Activated CD8-positive, alpha-beta T cell treated with anti-CD3 and anti-CD28 coated beads, Interleukin-2, amount 10 ng/mL, durations not matched to agents 7 days and 5 days (primary cell): ENCODE results near the gene ARCN1. TPM values are rescaled to one million over a fixed set of nuclear protein-coding genes. Genes with fewer than 3 reads are reported as not detected.

Experiments used
- ATAC-seq: fragments of 150-1000 bp; cut with Tn5 transposase; one replicate; pipeline ENCODE4 v1.10.0; 2021; ENCODE audit warnings: moderate library complexity
- CTCF ChIA-PET: fragments of 350-600 bp; sonication (Branson Sonifier 250); formaldehyde crosslinking; loops from one replicate; lab custom pipeline; 2021; ENCODE audit warnings: antibody characterized with exemption; lab: Charles Lee
- POLR2A ChIA-PET: fragments of 350-600 bp; sonication (Branson Sonifier 250); formaldehyde crosslinking; loops from one replicate; lab custom pipeline; 2021; ENCODE audit warnings: antibody characterized with exemption; lab: Charles Lee
- DNase-seq: peaks from one replicate; pipeline ENCODE4 v3.0.0-alpha.2; 2020
- H3K27ac Mint-ChIP-seq: one replicate; pipeline ENCODE4 v1.8.0; 2021; ENCODE audit warnings: mild to moderate bottlenecking, mixed read lengths
- H3K27me3 Mint-ChIP-seq: one replicate; pipeline ENCODE4 v1.8.0; 2021; ENCODE audit warnings: low read depth, mixed read lengths
- H3K36me3 Mint-ChIP-seq: one replicate; pipeline ENCODE4 v1.8.0; 2021; ENCODE audit warnings: low read depth, mixed read lengths
- H3K4me1 Mint-ChIP-seq: one replicate; pipeline ENCODE4 v1.8.0; 2021; ENCODE audit warnings: low read depth, mixed read lengths
- H3K4me3 Mint-ChIP-seq: one replicate; pipeline ENCODE4 v1.8.0; 2021; ENCODE audit warnings: mild to moderate bottlenecking, mixed read lengths
- H3K9me3 Mint-ChIP-seq: one replicate; pipeline ENCODE4 v1.8.0; 2022; ENCODE audit warnings: mixed read lengths; ENCODE audit not compliant: insufficient read depth
- total RNA-seq, 2 experiments: library from RNA; stranded (reverse); gene quantifications; one replicate each; pipeline ENCODE4 v1.2.3, GENCODE V29; 2021

Gene ARCN1
- total RNA-seq, 2 experiments from 2014 or later = 106 to 109 TPM

- ChIA-PET CTCF (interaction anchor here (1.2 to 3.0 kb wide), 2 partner anchors 10 to 71 kb away, joined by 3 to 10 read pairs; partner anchors contain the start of gene PHLDB1), POLR2A (no interaction called here)
- no peak overlapping the region for H3K4me3 Mint-ChIP-seq
- peaks cover 16% of the 10 kb centered on the region for H3K27me3 Mint-ChIP-seq
- H3K4me1 Mint-ChIP-seq = peaks cover 6% of the 10 kb centered on the region
- H3K27ac Mint-ChIP-seq = no peak overlapping the region
- no peaks in the 10 kb centered on the region for H3K9me3 Mint-ChIP-seq
- ATAC-seq = no peak
- no peaks in the 10 kb centered on the region for H3K36me3 Mint-ChIP-seq
- no peak for DNase-seq
These were observed 46.1 kb downstream of the ARCN1 start for GRCh38 chr11:118618115-118618990.

- no peak overlapping the region for H3K4me3 Mint-ChIP-seq
- POLR2A ChIA-PET = interaction anchor here (1.6 kb wide), 1 partner anchor 46 kb away, joined by 4 read pairs; no protein-coding TSS in a partner anchor
- H3K27me3 Mint-ChIP-seq = peaks cover 16% of the 10 kb centered on the region
- CTCF ChIA-PET = interaction anchor here (0.9 to 3.0 kb wide), 3 partner anchors 11 to 71 kb away, joined by 3 to 10 read pairs (median 3); partner anchors contain the start of gene PHLDB1
- no peak for ATAC-seq
- no peaks in the 10 kb centered on the region for H3K9me3 Mint-ChIP-seq
- H3K36me3 Mint-ChIP-seq = no peaks in the 10 kb centered on the region
- no peak for DNase-seq
- H3K4me1 Mint-ChIP-seq = peaks cover 6% of the 10 kb centered on the region
- no peak overlapping the region for H3K27ac Mint-ChIP-seq
These were observed 46.8 kb downstream of the ARCN1 start for GRCh38 chr11:118618991-118619375.

GRCh38 chr11:118619444-118620197 lies 47.4 kb downstream of the ARCN1 start:
- peaks cover 6% of the 10 kb centered on the region for H3K4me1 Mint-ChIP-seq
- H3K27ac Mint-ChIP-seq = no peak overlapping the region
- POLR2A ChIA-PET = interaction anchor here (0.7 to 1.6 kb wide), 2 partner anchors 47 to 1165 kb away, joined by 3 to 4 read pairs; no protein-coding TSS in a partner anchor
- H3K27me3 Mint-ChIP-seq = peaks cover 16% of the 10 kb centered on the region
- no peaks in the 10 kb centered on the region for H3K9me3 Mint-ChIP-seq
- CTCF ChIA-PET = interaction anchor here (0.9 to 3.0 kb wide), 3 partner anchors 11 to 70 kb away, joined by 3 to 10 read pairs (median 3); partner anchors contain the start of gene PHLDB1
- ATAC-seq = no peak
- DNase-seq = no peak
- no peaks in the 10 kb centered on the region for H3K36me3 Mint-ChIP-seq
- H3K4me3 Mint-ChIP-seq = no peak overlapping the region

GRCh38 chr11:118620529-118621070 lies 48.4 kb downstream of the ARCN1 start:
- Mint-ChIP-seq H3K36me3 (no peaks in the 10 kb centered on the region), H3K4me1 (peaks cover 6% of the 10 kb centered on the region), H3K4me3 (peak overlapping the region; percentile 48), H3K9me3 (no peaks in the 10 kb centered on the region), H3K27ac (no peak overlapping the region), H3K27me3 (peaks cover 16% of the 10 kb centered on the region)
- DNase-seq (no peak), ATAC-seq (no peak)
- POLR2A ChIA-PET = interaction anchor here (1.6 kb wide), 1 partner anchor 48 kb away, joined by 4 read pairs; no protein-coding TSS in a partner anchor
- CTCF ChIA-PET = interaction anchor here (1.2 to 3.0 kb wide), 3 partner anchors 8 to 12 kb away, joined by 3 to 10 read pairs (median 5); partner anchors contain the start of gene PHLDB1

- Mint-ChIP-seq H3K4me1 (peaks cover 6% of the 10 kb centered on the region), H3K27ac (no peak overlapping the region), H3K27me3 (peaks cover 16% of the 10 kb centered on the region), H3K9me3 (no peaks in the 10 kb centered on the region), H3K4me3 (peak overlapping the region; percentile 48), H3K36me3 (no peaks in the 10 kb centered on the region)
- ATAC-seq = peak; percentile 76
- peak; percentile 28 for DNase-seq
- ChIA-PET CTCF (interaction anchor here (1.2 to 3.0 kb wide), 3 partner anchors 9 to 13 kb away, joined by 3 to 10 read pairs (median 5); partner anchors contain the start of gene PHLDB1), POLR2A (no interaction called here)
These were observed 49.0 kb downstream of the ARCN1 start for GRCh38 chr11:118621071-118621783.

- Mint-ChIP-seq H3K27ac (no peak overlapping the region), H3K9me3 (no peaks in the 10 kb centered on the region), H3K27me3 (peaks cover 16% of the 10 kb centered on the region), H3K4me3 (no peak overlapping the region), H3K36me3 (no peaks in the 10 kb centered on the region), H3K4me1 (peaks cover 6% of the 10 kb centered on the region)
- ChIA-PET CTCF (interaction anchor here (1.2 to 1.3 kb wide), 3 partner anchors 10 to 14 kb away, joined by 3 to 5 read pairs (median 4); no protein-coding TSS in a partner anchor), POLR2A (no interaction called here)
- ATAC-seq (no peak), DNase-seq (no peak)
These were observed 49.7 kb downstream of the ARCN1 start for GRCh38 chr11:118621784-118622375.

GRCh38 chr11:118622376-118623268 lies 50.4 kb downstream of the ARCN1 start:
- Mint-ChIP-seq H3K27me3 (peaks cover 16% of the 10 kb centered on the region), H3K36me3 (no peaks in the 10 kb centered on the region), H3K4me3 (no peak overlapping the region), H3K4me1 (peaks cover 6% of the 10 kb centered on the region), H3K27ac (no peak overlapping the region), H3K9me3 (no peaks in the 10 kb centered on the region)
- ChIA-PET CTCF (interaction anchor here (0.8 to 1.2 kb wide), 2 partner anchors 14 to 28 kb away, joined by 4 to 6 read pairs; no protein-coding TSS in a partner anchor), POLR2A (interaction anchor here (1.3 kb wide), 1 partner anchor 169 kb away, joined by 4 read pairs; the partner anchor contains the start of gene DDX6)
- ATAC-seq (no peak), DNase-seq (no peak)

GRCh38 chr11:118623269-118623655 lies 51.1 kb downstream of the ARCN1 start:
- Mint-ChIP-seq H3K4me3 (no peak overlapping the region), H3K27ac (no peak overlapping the region), H3K9me3 (no peaks in the 10 kb centered on the region), H3K27me3 (peaks cover 16% of the 10 kb centered on the region), H3K4me1 (peaks cover 6% of the 10 kb centered on the region), H3K36me3 (no peaks in the 10 kb centered on the region)
- ATAC-seq (no peak), DNase-seq (no peak)
- ChIA-PET CTCF (interaction anchor here (0.8 to 1.2 kb wide), 2 partner anchors 15 to 28 kb away, joined by 4 to 6 read pairs; no protein-coding TSS in a partner anchor), POLR2A (interaction anchor here (1.3 kb wide), 1 partner anchor 168 kb away, joined by 4 read pairs; the partner anchor contains the start of gene DDX6)

GRCh38 chr11:118625036-118625690 lies 53.0 kb downstream of the ARCN1 start:
- ChIA-PET POLR2A (interaction anchor here (0.6 kb wide), 1 partner anchor 8 kb away, joined by 3 read pairs; no protein-coding TSS in a partner anchor), CTCF (no interaction called here)
- no peak overlapping the region for H3K4me3 Mint-ChIP-seq
- ATAC-seq (no peak), DNase-seq (no peak)
- peaks cover 6% of the 10 kb centered on the region for H3K4me1 Mint-ChIP-seq
- H3K9me3 Mint-ChIP-seq = no peaks in the 10 kb centered on the region
- H3K27ac Mint-ChIP-seq = no peak overlapping the region
- H3K36me3 Mint-ChIP-seq = no peaks in the 10 kb centered on the region
- H3K27me3 Mint-ChIP-seq = peaks cover 13% of the 10 kb centered on the region
